Measurements from ENCODE around the gene RHEBL1.

Gene RHEBL1

DNA sequence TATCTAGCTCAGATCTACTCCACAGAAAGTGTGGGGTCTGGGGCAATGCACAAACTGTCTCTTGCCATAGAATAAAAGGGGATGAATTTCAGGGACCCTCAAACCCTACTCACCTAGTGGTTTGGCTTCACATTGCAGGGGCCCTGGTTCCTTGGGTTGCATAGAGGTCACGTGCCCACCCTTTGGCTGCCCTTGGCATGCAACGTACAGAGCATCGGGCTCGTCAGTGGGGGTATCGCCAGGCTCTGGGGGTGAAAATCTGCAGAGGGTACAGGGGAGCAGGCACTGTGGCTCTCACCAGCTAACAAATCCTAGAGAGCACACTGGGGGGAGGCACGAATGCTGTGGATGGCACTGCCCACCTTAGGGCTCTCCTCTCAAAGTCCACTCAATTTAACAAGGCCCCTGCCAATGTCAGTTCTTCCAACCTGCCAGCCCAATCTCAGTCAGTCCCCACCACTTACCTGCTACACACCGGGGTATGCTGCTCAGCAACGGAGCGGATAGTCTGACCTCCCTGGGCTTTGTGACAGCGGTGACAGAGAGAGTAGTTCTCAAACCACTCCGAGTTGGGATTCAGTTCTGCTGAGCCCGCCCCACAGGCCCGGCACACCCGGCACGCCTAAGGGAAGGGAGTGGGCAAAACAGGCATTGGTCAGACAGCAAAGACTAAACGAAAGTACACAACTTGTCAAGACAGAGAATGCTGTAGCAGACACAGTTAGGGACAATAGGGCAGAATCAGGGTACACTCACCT is 17.1 kb downstream of the RHEBL1 start:
- H3K4me3 Mint-ChIP-seq: no peak overlapping the region
- H3K27me3 Mint-ChIP-seq: no peaks in the 10 kb centered on the region
- H3K9me3 Mint-ChIP-seq: no peaks in the 10 kb centered on the region
- H3K27ac Mint-ChIP-seq: no peak overlapping the region
- peaks cover 96% of the 10 kb centered on the region for H3K36me3 Mint-ChIP-seq (ENCODE audit: low read depth)
- H3K4me1 Mint-ChIP-seq (ENCODE audit: low read depth): peaks cover 33% of the 10 kb centered on the region
- DNase-seq: no peak

- H3K36me3 Mint-ChIP-seq (ENCODE audit: low read depth): peaks cover 96% of the 10 kb centered on the region
- H3K4me3 Mint-ChIP-seq: no peak overlapping the region
Measured at GRCh38 chr12:49051777-49052438, 17.9 kb downstream of the RHEBL1 start.

GRCh38 chr12:49051373-49051764 is 18.4 kb downstream of the RHEBL1 start:
- Mint-ChIP-seq H3K27me3 (no peaks in the 10 kb centered on the region), H3K9me3 (no peaks in the 10 kb centered on the region), H3K4me1 (ENCODE audit: low read depth) (peaks cover 20% of the 10 kb centered on the region), H3K4me3 (no peak overlapping the region), H3K27ac (no peak overlapping the region), H3K36me3 (ENCODE audit: low read depth) (peaks cover 97% of the 10 kb centered on the region)
- no peak for DNase-seq

More at GRCh38 chr12:49051777-49052438, 17.9 kb downstream of the RHEBL1 start:
- peak overlapping the region; percentile 12 for H3K27ac Mint-ChIP-seq
- DNase-seq: no peak
- no peaks in the 10 kb centered on the region for H3K9me3 Mint-ChIP-seq
- peaks cover 26% of the 10 kb centered on the region for H3K4me1 Mint-ChIP-seq (ENCODE audit: low read depth)
- H3K27me3 Mint-ChIP-seq: no peaks in the 10 kb centered on the region

GRCh38 chr12:49050507-49051372 is 19.0 kb downstream of the RHEBL1 start:
- no peaks in the 10 kb centered on the region for H3K27me3 Mint-ChIP-seq
- H3K27ac Mint-ChIP-seq: no peak overlapping the region
- no peaks in the 10 kb centered on the region for H3K9me3 Mint-ChIP-seq
- H3K36me3 Mint-ChIP-seq (ENCODE audit: low read depth): peaks cover 100% of the 10 kb centered on the region
- peaks cover 14% of the 10 kb centered on the region for H3K4me1 Mint-ChIP-seq (ENCODE audit: low read depth)
- H3K4me3 Mint-ChIP-seq: no peak overlapping the region
- no peak for DNase-seq

DNA sequence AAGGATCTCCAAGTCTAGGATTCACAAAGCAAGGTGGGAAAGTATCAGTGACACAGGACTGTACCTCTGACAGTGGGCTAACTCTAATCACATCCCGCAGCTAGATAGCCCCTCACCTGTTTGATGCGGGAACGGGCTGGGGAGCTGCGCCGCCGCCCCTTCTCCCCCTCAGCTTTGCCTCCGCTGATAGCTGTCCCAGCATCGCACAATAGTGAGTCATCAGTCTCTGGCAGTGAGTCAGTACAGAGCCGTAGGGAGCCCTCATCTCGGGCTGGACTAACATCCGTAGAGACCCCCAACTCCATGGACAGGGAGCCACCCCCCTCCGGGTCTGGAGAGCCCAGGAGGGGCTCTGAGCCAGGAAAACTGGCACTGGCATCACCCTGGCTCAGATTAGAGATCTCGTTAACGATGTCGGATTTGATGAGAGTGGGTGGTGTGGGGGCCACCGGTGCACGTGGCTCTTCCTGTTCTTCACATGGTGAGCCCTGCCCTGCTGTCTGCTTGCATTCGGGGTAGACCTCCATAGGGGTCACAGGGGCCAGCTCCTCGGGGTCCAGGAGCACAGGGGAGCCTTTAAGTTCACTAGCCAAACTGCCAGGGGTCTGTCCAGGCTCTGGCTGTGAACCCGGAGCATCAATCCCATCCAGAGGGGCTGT is 20.1 kb downstream of the RHEBL1 start:
- peaks cover 4% of the 10 kb centered on the region for H3K4me1 Mint-ChIP-seq (ENCODE audit: low read depth)
- peaks cover 100% of the 10 kb centered on the region for H3K36me3 Mint-ChIP-seq (ENCODE audit: low read depth)
- H3K9me3 Mint-ChIP-seq: no peaks in the 10 kb centered on the region
- DNase-seq: no peak
- H3K4me3 Mint-ChIP-seq: no peak overlapping the region
- no peak overlapping the region for H3K27ac Mint-ChIP-seq
- no peaks in the 10 kb centered on the region for H3K27me3 Mint-ChIP-seq

- no peak for DNase-seq
- no peaks in the 10 kb centered on the region for H3K9me3 Mint-ChIP-seq
- H3K4me1 Mint-ChIP-seq (ENCODE audit: low read depth): peaks cover 2% of the 10 kb centered on the region
- no peak overlapping the region for H3K4me3 Mint-ChIP-seq
- no peaks in the 10 kb centered on the region for H3K27me3 Mint-ChIP-seq
- H3K27ac Mint-ChIP-seq: no peak overlapping the region
- peaks cover 100% of the 10 kb centered on the region for H3K36me3 Mint-ChIP-seq (ENCODE audit: low read depth)
Measured at GRCh38 chr12:49048953-49049352, 20.8 kb downstream of the RHEBL1 start.

- Mint-ChIP-seq H3K27me3 (no peaks in the 10 kb centered on the region), H3K27ac (peak overlapping the region; percentile 1), H3K4me1 (ENCODE audit: low read depth) (no peaks in the 10 kb centered on the region), H3K4me3 (no peak overlapping the region), H3K9me3 (no peaks in the 10 kb centered on the region), H3K36me3 (ENCODE audit: low read depth) (peaks cover 100% of the 10 kb centered on the region)
- DNase-seq: no peak
Measured at GRCh38 chr12:49046129-49046895, 23.5 kb downstream of the RHEBL1 start.

GRCh38 chr12:49044660-49045059 is 25.1 kb downstream of the RHEBL1 start:
- no peak overlapping the region for H3K4me3 Mint-ChIP-seq
- DNase-seq: no peak
- no peaks in the 10 kb centered on the region for H3K4me1 Mint-ChIP-seq (ENCODE audit: low read depth)
- no peak overlapping the region for H3K27ac Mint-ChIP-seq
- no peaks in the 10 kb centered on the region for H3K27me3 Mint-ChIP-seq
- H3K9me3 Mint-ChIP-seq: no peaks in the 10 kb centered on the region
- peaks cover 100% of the 10 kb centered on the region for H3K36me3 Mint-ChIP-seq (ENCODE audit: low read depth)

DNA sequence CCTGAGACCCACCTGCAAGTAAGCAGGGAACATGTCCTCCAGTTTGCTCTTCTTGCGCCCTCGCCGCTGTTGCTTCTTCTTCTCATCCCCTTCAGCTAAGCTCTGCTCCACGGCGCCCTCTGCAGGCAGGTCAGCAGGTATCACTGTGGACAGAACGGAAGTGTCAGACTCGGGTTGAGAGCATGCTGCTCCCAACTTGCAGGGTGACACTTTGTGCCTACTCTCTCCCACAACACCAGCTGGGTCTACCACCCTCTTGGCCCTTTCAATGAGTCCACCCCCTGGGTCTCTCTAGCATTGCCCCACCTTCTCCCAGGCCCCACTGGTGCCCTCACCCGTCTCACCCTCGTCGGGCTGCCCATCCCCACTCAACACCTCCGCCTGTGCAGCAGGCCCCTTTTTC is 25.9 kb downstream of the RHEBL1 start:
- DNase-seq: peak; percentile 82
- peak overlapping the region; percentile 22 for H3K27ac Mint-ChIP-seq
- no peaks in the 10 kb centered on the region for H3K27me3 Mint-ChIP-seq
- H3K9me3 Mint-ChIP-seq: no peaks in the 10 kb centered on the region
- H3K36me3 Mint-ChIP-seq (ENCODE audit: low read depth): peaks cover 100% of the 10 kb centered on the region
- H3K4me3 Mint-ChIP-seq: no peak overlapping the region
- H3K4me1 Mint-ChIP-seq (ENCODE audit: low read depth): no peaks in the 10 kb centered on the region

GRCh38 chr12:49043241-49043640 is 26.5 kb downstream of the RHEBL1 start:
- Mint-ChIP-seq H3K9me3 (no peaks in the 10 kb centered on the region), H3K27ac (no peak overlapping the region), H3K36me3 (ENCODE audit: low read depth) (peaks cover 100% of the 10 kb centered on the region)

DNA sequence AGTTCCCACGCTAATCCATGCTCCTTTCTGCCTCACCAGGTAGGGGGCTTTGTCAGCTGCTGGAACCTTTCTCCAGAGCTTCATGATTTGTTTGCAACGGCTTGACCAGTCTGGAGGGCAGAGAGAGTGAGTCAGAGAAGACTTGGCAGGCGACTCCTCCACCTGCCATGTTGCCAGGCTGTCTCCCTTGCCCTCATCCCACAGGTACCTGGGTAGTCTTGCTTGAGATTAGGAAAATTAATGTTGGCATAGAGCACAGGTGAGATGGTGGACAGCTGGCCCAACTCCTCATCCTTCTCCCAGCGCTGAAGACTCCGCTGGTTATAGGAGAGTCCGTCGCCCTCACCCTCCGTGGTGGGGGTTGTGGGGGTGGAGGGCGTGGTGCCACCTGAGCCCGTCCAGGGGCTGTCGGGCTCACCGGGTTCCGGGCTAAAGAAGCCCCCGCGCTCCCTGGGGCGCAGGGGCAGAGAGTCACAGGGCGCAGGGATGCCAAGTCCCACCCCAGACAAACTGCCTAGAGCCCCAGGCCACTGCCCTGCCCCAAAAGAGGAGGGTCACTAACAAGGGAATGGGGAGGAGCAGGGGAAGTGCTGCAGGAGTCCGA is 27.8 kb downstream of the RHEBL1 start:
- H3K4me3 Mint-ChIP-seq: no peak overlapping the region
- no peaks in the 10 kb centered on the region for H3K4me1 Mint-ChIP-seq (ENCODE audit: low read depth)
- H3K9me3 Mint-ChIP-seq: no peaks in the 10 kb centered on the region
- no peak for DNase-seq
- H3K27me3 Mint-ChIP-seq: no peaks in the 10 kb centered on the region
- H3K27ac Mint-ChIP-seq: no peak overlapping the region
- H3K36me3 Mint-ChIP-seq (ENCODE audit: low read depth): peaks cover 100% of the 10 kb centered on the region

More at GRCh38 chr12:49043241-49043640, 26.5 kb downstream of the RHEBL1 start:
- H3K4me1 Mint-ChIP-seq (ENCODE audit: low read depth): no peaks in the 10 kb centered on the region
- H3K27me3 Mint-ChIP-seq: no peaks in the 10 kb centered on the region
- DNase-seq: no peak
- H3K4me3 Mint-ChIP-seq: no peak overlapping the region

DNA sequence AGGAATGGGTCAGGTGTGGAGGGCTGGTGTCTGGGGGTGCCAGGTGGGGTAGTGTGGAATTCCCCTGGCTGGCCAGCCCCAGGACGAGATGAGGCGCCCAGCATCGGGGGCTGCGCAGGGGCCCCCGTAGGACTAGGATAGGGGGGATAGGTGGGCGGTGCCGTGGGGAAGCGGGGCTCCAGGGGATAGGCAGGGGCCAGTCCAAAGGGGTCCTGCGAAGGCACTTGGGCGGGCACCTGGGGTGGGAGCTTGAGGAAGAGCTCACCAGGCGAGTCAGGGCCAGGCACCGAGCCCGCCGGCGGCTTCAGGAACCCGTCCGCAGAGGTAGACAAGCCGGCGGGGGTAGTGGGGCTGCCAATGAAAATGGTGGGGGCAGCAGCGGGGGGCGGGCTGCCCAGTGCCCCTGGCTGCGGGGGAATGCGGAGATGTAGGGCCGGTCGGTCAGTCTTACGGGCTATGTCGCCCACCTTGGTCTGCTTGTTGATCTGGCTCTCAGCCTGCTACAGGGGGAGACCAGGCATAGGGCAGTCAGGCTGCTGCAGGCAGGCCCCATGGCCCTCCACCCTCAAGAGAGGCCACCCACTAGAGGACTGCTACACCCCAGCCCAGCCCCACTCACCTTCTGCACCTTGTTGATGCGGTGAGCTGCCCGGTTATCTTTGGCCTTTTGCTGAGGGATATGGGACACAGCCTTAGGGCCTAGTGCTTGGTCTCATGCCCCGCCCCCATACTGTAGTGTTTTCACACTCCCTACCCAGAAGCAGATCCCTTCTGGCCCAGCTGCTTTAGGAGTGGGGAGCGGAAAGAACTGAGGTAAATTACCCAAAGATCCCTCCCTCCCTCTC is 28.5 kb downstream of the RHEBL1 start:
- Mint-ChIP-seq H3K9me3 (no peaks in the 10 kb centered on the region), H3K27ac (no peak overlapping the region), H3K4me1 (ENCODE audit: low read depth) (no peaks in the 10 kb centered on the region), H3K36me3 (ENCODE audit: low read depth) (peaks cover 99% of the 10 kb centered on the region), H3K4me3 (no peak overlapping the region), H3K27me3 (no peaks in the 10 kb centered on the region)
- DNase-seq: no peak
